Ureter (tissue), 1 donor: ENCODE results near the gene VGF. TPM values are rescaled to one million over a fixed set of nuclear protein-coding genes. Genes with fewer than 3 reads are reported as not detected.

Experiments used
- DNase-seq: peaks from one replicate; pipeline ENCODE4 v3.0.0-alpha.2; 2020; ENCODE audit warnings: low spot score
- total RNA-seq: library from RNA; stranded (reverse); gene quantifications from one replicate; pipeline ENCODE4 v1.2.4, GENCODE V29; 2023
- donor health status: DM: yes; HTN: yes; CAD: no.

VGF gene
- total RNA-seq, 1 donor from 2014 or later, result not detected

- no peak for DNase-seq
Observed at GRCh38 chr7:101165958-101166647, 734 bp upstream of the VGF start.

GRCh38 chr7:101164071-101164840 is 1.1 kb downstream of the VGF start:
- no peak for DNase-seq

GRCh38 chr7:101163279-101164070 is 1.9 kb downstream of the VGF start:
- DNase-seq, result no peak

- no peak for DNase-seq
Observed at GRCh38 chr7:101162551-101163278, 2.7 kb downstream of the VGF start.

- DNase-seq, result no peak
Observed at GRCh38 chr7:101161692-101162471, 3.5 kb downstream of the VGF start.

- DNase-seq, result no peak
Observed at GRCh38 chr7:101160910-101161309, 4.5 kb downstream of the VGF start.

- no peak for DNase-seq
Observed at GRCh38 chr7:101159696-101160674, 5.4 kb downstream of the VGF start.

- no peak for DNase-seq
Observed at GRCh38 chr7:101156866-101157589, 8.3 kb downstream of the VGF start.

GRCh38 chr7:101156277-101156676 is 9.1 kb downstream of the VGF start:
- DNase-seq, result no peak

GRCh38 chr7:101155303-101155702 is 10.1 kb downstream of the VGF start:
- DNase-seq, result no peak

- no peak for DNase-seq
Observed at GRCh38 chr7:101154693-101155102, 10.7 kb downstream of the VGF start.

GRCh38 chr7:101153969-101154692 is 11.2 kb downstream of the VGF start, which contains the start of gene AP1S1:
Gene AP1S1 (plus strand): TSS chr7:101154476. CDS start chr7:101154515, 39 bp downstream.
- peak; percentile 93 for DNase-seq

- no peak for DNase-seq
Observed at GRCh38 chr7:101151908-101152651, 13.3 kb downstream of the VGF start.

- DNase-seq, result no peak
Observed at GRCh38 chr7:101140746-101141382, 24.5 kb downstream of the VGF start.

GRCh38 chr7:101140339-101140699 is 25.1 kb downstream of the VGF start:
- no peak for DNase-seq

- peak; percentile 84 for DNase-seq
Observed at GRCh38 chr7:101138213-101138870, 27.0 kb downstream of the VGF start.
